Measurements from ENCODE around the gene FRMPD4. TPM values are rescaled to one million over a fixed set of nuclear protein-coding genes. Genes with fewer than 3 reads are reported as not detected.

FRMPD4 gene
- total and polyA plus RNA-seq, 2 donors (not counting 1 experiment from before 2014, with no cell fraction given), result 0.50 to 1.5 TPM

GRCh38 chrX:12366440-12366839 lies 228.2 kb downstream of the FRMPD4 start:
- no peaks in the 10 kb centered on the region for H3K27me3 ChIP-seq (ENCODE audit: control insufficient read depth, insufficient read depth, low read length)
- H3K9ac ChIP-seq (ENCODE audit: insufficient read depth, low read length), result no peak overlapping the region
- no peaks in the 10 kb centered on the region for H3K36me3 ChIP-seq (ENCODE audit: control insufficient read depth, insufficient read depth, low read length)
- no peak overlapping the region for H3K27ac ChIP-seq (ENCODE audit: insufficient read depth, low read length)
- H2AFZ ChIP-seq (ENCODE audit: low read length), result no peak overlapping the region
- H3K79me2 ChIP-seq (ENCODE audit: control insufficient read depth, insufficient read depth, low read length), result no peaks in the 10 kb centered on the region
- H3K4me2 ChIP-seq (ENCODE audit: extremely low read depth, insufficient read depth, low read length), result no peak overlapping the region
- H4K20me1 ChIP-seq (ENCODE audit: control insufficient read depth, extremely low read depth, insufficient read depth, low read length), result no peaks in the 10 kb centered on the region
- TF ChIP-seq EZH2 (IDR thresholded peaks at IDR 0.05; ENCODE audit: low read length, missing control alignments), result no peak
- TF ChIP-seq, protein P1, sequence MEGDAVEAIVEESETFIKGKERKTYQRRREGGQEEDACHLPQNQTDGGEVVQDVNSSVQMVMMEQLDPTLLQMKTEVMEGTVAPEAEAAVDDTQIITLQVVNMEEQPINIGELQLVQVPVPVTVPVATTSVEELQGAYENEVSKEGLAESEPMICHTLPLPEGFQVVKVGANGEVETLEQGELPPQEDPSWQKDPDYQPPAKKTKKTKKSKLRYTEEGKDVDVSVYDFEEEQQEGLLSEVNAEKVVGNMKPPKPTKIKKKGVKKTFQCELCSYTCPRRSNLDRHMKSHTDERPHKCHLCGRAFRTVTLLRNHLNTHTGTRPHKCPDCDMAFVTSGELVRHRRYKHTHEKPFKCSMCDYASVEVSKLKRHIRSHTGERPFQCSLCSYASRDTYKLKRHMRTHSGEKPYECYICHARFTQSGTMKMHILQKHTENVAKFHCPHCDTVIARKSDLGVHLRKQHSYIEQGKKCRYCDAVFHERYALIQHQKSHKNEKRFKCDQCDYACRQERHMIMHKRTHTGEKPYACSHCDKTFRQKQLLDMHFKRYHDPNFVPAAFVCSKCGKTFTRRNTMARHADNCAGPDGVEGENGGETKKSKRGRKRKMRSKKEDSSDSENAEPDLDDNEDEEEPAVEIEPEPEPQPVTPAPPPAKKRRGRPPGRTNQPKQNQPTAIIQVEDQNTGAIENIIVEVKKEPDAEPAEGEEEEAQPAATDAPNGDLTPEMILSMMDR (conservative IDR thresholded peaks at IDR 0.05 in 1 of 2, IDR thresholded peaks at IDR 0.05 in 1 of 2; ENCODE audit: low read depth in 1 of 2, low read length in 2 of 2), result no peak
- no peak overlapping the region for H3K4me3 ChIP-seq (replicated peaks in 1 of 4; ENCODE audit: control extremely low read depth in 1 of 4, insufficient read depth in 1 of 4, low read depth in 3 of 4, low read length in 4 of 4)
- H3K9me3 ChIP-seq (ENCODE audit: control insufficient read depth, insufficient read depth, low read depth, low read length), result no peaks in the 10 kb centered on the region
- no peak for DNase-seq (ENCODE audit: low read depth in 2 of 2)
- peaks cover 5% of the 10 kb centered on the region for H3K4me1 ChIP-seq (ENCODE audit: control insufficient read depth, extremely low read depth, insufficient read depth, low read length)

DNA sequence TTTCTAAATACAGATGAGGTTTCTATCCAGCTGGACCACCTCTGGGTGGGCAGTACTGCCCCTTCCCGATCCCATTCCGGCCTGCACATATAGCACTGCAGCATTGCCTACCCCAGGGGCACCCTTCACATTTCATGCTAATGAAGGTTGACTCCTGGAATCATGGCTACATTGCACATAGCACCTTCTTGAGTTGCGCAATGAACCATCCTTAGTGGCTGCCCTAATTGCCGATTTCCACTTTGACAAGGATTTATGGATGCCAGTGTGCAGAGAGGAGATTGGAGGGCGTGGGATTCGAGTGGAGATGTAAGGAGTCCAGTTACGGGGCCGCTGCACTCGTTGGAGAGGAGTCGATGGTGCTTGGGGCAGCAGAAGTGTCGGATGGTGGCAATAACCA lies 229.0 kb downstream of the FRMPD4 start:
- no peak overlapping the region for H3K4me2 ChIP-seq (ENCODE audit: extremely low read depth, insufficient read depth, low read length)
- no peak overlapping the region for H3K4me3 ChIP-seq (replicated peaks in 1 of 4; ENCODE audit: control extremely low read depth in 1 of 4, insufficient read depth in 1 of 4, low read depth in 3 of 4, low read length in 4 of 4)
- H3K9ac ChIP-seq (ENCODE audit: insufficient read depth, low read length), result no peak overlapping the region
- TF ChIP-seq, protein P1 (conservative IDR thresholded peaks at IDR 0.05 in 1 of 2, IDR thresholded peaks at IDR 0.05 in 1 of 2; ENCODE audit: low read depth in 1 of 2, low read length in 2 of 2), result no peak
- no peak for TF ChIP-seq EZH2 (IDR thresholded peaks at IDR 0.05; ENCODE audit: low read length, missing control alignments)
- H4K20me1 ChIP-seq (ENCODE audit: control insufficient read depth, extremely low read depth, insufficient read depth, low read length), result no peaks in the 10 kb centered on the region
- H3K27ac ChIP-seq (ENCODE audit: insufficient read depth, low read length), result no peak overlapping the region
- H3K4me1 ChIP-seq (ENCODE audit: control insufficient read depth, extremely low read depth, insufficient read depth, low read length), result peaks cover 4% of the 10 kb centered on the region
- H2AFZ ChIP-seq (ENCODE audit: low read length), result no peak overlapping the region
- H3K9me3 ChIP-seq (ENCODE audit: control insufficient read depth, insufficient read depth, low read depth, low read length), result no peaks in the 10 kb centered on the region
- no peaks in the 10 kb centered on the region for H3K27me3 ChIP-seq (ENCODE audit: control insufficient read depth, insufficient read depth, low read length)
- no peaks in the 10 kb centered on the region for H3K79me2 ChIP-seq (ENCODE audit: control insufficient read depth, insufficient read depth, low read length)
- H3K36me3 ChIP-seq (ENCODE audit: control insufficient read depth, insufficient read depth, low read length), result no peaks in the 10 kb centered on the region
- DNase-seq (ENCODE audit: low read depth in 2 of 2), result no peak

DNA sequence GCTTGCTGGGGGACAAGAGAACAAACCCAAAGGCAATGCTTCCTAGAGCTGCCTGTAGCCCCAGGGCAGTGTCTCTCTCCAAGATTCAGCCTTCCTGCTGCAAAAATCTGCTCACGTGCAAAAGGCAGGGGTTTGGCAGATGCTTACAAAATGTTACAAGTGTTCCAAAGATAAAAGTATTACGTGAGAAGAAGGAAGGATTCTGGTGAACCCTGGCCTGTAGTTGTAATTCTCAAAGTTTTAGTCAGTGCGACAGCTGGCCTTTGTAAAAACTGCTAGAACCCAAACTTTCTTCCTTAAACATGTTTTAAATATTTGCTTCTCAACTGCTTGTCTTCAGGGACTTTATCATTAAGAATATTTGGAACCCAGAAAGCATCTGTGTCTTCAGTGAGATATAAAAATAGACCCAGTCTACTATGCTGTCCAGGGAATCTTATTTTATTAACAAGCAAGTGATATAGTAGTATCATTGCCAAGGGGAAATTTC lies 232.3 kb downstream of the FRMPD4 start:
- TF ChIP-seq EZH2 (IDR thresholded peaks at IDR 0.05; ENCODE audit: low read length, missing control alignments), result no peak
- TF ChIP-seq, protein P1 (conservative IDR thresholded peaks at IDR 0.05 in 1 of 2, IDR thresholded peaks at IDR 0.05 in 1 of 2; ENCODE audit: low read depth in 1 of 2, low read length in 2 of 2), result no peak
- Histone ChIP-seq H3K27ac (ENCODE audit: insufficient read depth, low read length) (peak overlapping the region; percentile 76), H2AFZ (ENCODE audit: low read length) (no peak overlapping the region), H3K9ac (ENCODE audit: insufficient read depth, low read length) (peak overlapping the region; percentile 7), H4K20me1 (ENCODE audit: control insufficient read depth, extremely low read depth, insufficient read depth, low read length) (no peaks in the 10 kb centered on the region), H3K4me2 (ENCODE audit: extremely low read depth, insufficient read depth, low read length) (peak overlapping the region; percentile 44), H3K4me1 (ENCODE audit: control insufficient read depth, extremely low read depth, insufficient read depth, low read length) (peaks cover 6% of the 10 kb centered on the region), H3K4me3 (replicated peaks in 1 of 4; ENCODE audit: control extremely low read depth in 1 of 4, insufficient read depth in 1 of 4, low read depth in 3 of 4, low read length in 4 of 4) (no peak overlapping the region), H3K9me3 (ENCODE audit: control insufficient read depth, insufficient read depth, low read depth, low read length) (no peaks in the 10 kb centered on the region), H3K27me3 (ENCODE audit: control insufficient read depth, insufficient read depth, low read length) (no peaks in the 10 kb centered on the region), H3K36me3 (ENCODE audit: control insufficient read depth, insufficient read depth, low read length) (no peaks in the 10 kb centered on the region), H3K79me2 (ENCODE audit: control insufficient read depth, insufficient read depth, low read length) (no peaks in the 10 kb centered on the region)
- DNase-seq (ENCODE audit: low read depth in 2 of 2), result peak; percentile 49 to 82
